RWPE2 (cell line): ENCODE results near the gene PDE6B.
"Not testable (repeated sequence)": the region's sequence is repeated elsewhere in the genome, so short reads cannot be mapped to it uniquely, and the experiment has no call there.

ENCODE experiments used
- ATAC-seq: fragments of 200-7000 bp; cut with Tn5 transposase; 3 replicates; pipeline ENCODE4 v1.9.1; 2021; ENCODE audit warnings: low read depth
- DNase-seq: peaks from one replicate; pipeline ENCODE4 v3.0.0-alpha.2; 2020; ENCODE audit warnings: low spot score
- H3K27ac ChIP-seq: fragments of 450-650 bp; 2 replicates; pipeline ENCODE4 v1.5.1; 2017; ENCODE audit warnings: mild to moderate bottlenecking; ENCODE audit not compliant: poor library complexity, severe bottlenecking
- H3K27me3 ChIP-seq: fragments of 250-450 bp; sonication (Bioruptor Pico); 2 replicates; pipeline ENCODE4 v1.5.1; 2021; ENCODE audit warnings: mild to moderate bottlenecking, moderate library complexity; ENCODE audit not compliant: insufficient read depth, poor library complexity, severe bottlenecking
- H3K36me3 ChIP-seq: fragments of 250-450 bp; sonication (Bioruptor Pico); 2 replicates; pipeline ENCODE4 v1.5.1; 2020; ENCODE audit warnings: low read depth, mild to moderate bottlenecking, moderate library complexity
- H3K4me1 ChIP-seq: fragments of 250-450 bp; sonication (Bioruptor Pico); 2 replicates; pipeline ENCODE4 v1.5.1; 2021; ENCODE audit warnings: mild to moderate bottlenecking, moderate library complexity; ENCODE audit not compliant: insufficient read depth, poor library complexity, severe bottlenecking
- H3K4me3 ChIP-seq: fragments of 250-450 bp; sonication (Bioruptor Pico); 2 replicates; pipeline ENCODE4 v1.5.1; 2021; ENCODE audit warnings: mild to moderate bottlenecking, moderate library complexity; ENCODE audit not compliant: severe bottlenecking
- H3K9me3 ChIP-seq: fragments of 250-450 bp; sonication (Bioruptor Pico); 2 replicates; pipeline ENCODE4 v1.5.1; 2021; ENCODE audit warnings: mild to moderate bottlenecking, moderate library complexity; ENCODE audit not compliant: severe bottlenecking
- CTCF ChIP-seq: fragments of 450-650 bp; IDR thresholded peaks from one replicate; pipeline ENCODE4 v1.5.1; 2017; ENCODE audit warnings: mild to moderate bottlenecking, moderate library complexity; ENCODE audit not compliant: poor library complexity, severe bottlenecking

PDE6B gene

GRCh38 chr4:635851-636627 lies 10.7 kb downstream of the PDE6B start:
- no peak for TF ChIP-seq CTCF
- H3K36me3 ChIP-seq: no peaks in the 10 kb centered on the region
- H3K4me1 ChIP-seq: no peaks in the 10 kb centered on the region
- ATAC-seq (no peak), DNase-seq (peak; percentile 43)
- H3K4me3 ChIP-seq: no peak overlapping the region
- no peaks in the 10 kb centered on the region for H3K27me3 ChIP-seq
- H3K27ac ChIP-seq: no peak overlapping the region
- H3K9me3 ChIP-seq: no peaks in the 10 kb centered on the region

GRCh38 chr4:636628-637159 lies 11.3 kb downstream of the PDE6B start:
- DNase-seq: peak; percentile 44
- H3K36me3 ChIP-seq: no peaks in the 10 kb centered on the region
- no peak for TF ChIP-seq CTCF
- ATAC-seq: no peak; the same call in 2 of the 3 replicates
- H3K4me1 ChIP-seq: no peaks in the 10 kb centered on the region
- H3K4me3 ChIP-seq: no peak overlapping the region
- H3K27ac ChIP-seq: no peak overlapping the region
- no peaks in the 10 kb centered on the region for H3K27me3 ChIP-seq
- H3K9me3 ChIP-seq: no peaks in the 10 kb centered on the region

GRCh38 chr4:637536-638280 lies 12.3 kb downstream of the PDE6B start:
- Histone ChIP-seq H3K4me1 (no peaks in the 10 kb centered on the region), H3K36me3 (no peaks in the 10 kb centered on the region), H3K27me3 (no peaks in the 10 kb centered on the region), H3K9me3 (peaks cover 2% of the 10 kb centered on the region), H3K27ac (no peak overlapping the region), H3K4me3 (no peak overlapping the region)
- DNase-seq (peak; percentile 51), ATAC-seq (no peak)
- no peak for TF ChIP-seq CTCF

- not testable (repeated sequence) for H3K27me3 ChIP-seq
Observed at GRCh38 chr4:642366-642765, 17.0 kb downstream of the PDE6B start.

GRCh38 chr4:646460-646859 lies 21.1 kb downstream of the PDE6B start:
- no peak overlapping the region for H3K4me3 ChIP-seq
- TF ChIP-seq CTCF: no peak

More at GRCh38 chr4:642366-642765, 17.0 kb downstream of the PDE6B start:
- H3K4me1 ChIP-seq, H3K4me3 ChIP-seq, H3K9me3 ChIP-seq, H3K36me3 ChIP-seq, H3K27ac ChIP-seq, ATAC-seq: not testable (repeated sequence)
- peak; percentile 3 for DNase-seq

More at GRCh38 chr4:646460-646859, 21.1 kb downstream of the PDE6B start:
- H3K36me3 ChIP-seq: no peaks in the 10 kb centered on the region
- H3K9me3 ChIP-seq: peaks cover 2% of the 10 kb centered on the region
- H3K27ac ChIP-seq: no peak overlapping the region
- ATAC-seq: no peak
- H3K27me3 ChIP-seq: peaks cover 7% of the 10 kb centered on the region
- H3K4me1 ChIP-seq: no peaks in the 10 kb centered on the region
- DNase-seq: peak; percentile 34
